ENCODE measurements around the gene TNNI3K.

TNNI3K gene

DNA sequence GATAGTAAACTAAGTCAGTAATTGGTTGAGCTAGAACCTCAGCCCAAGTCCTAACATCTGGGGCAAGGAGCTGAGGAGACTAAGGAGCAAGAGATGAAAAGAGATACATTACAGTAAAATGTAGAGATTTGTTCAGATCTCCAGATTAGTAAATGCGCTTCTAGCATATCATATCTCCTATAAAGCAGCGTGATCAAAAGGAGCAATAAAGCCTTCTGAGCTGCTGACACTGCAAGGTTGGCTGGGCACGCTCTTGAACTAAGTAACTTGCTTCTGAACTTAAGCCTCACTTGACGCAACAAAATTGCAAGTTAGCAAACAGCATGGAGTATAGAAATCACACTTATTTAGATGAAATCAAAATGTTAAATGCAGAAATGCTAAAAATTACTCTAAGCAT lies 196.3 kb downstream of the TNNI3K start:
- no peak for DNase-seq (ENCODE audit: low read depth in 3 of 3)

DNA sequence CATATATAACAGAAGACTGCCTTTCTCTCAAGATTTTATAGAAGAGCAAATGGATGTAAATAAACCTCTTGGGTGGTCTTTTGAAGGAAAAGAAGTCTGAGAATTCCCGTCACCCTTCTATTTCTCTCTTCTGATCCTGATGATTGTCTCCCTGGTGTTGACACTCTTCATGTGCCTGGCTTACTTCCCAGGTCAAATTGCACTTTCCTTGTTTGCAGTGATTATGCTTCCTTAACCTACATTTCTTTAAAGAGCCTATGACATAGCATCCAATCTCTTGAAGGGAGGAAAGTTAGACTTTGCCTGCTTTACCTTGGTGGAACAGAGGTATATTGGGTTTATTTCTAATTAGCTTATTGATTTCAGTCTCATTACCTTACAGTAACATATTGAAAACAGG lies 197.1 kb downstream of the TNNI3K start:
- no peak for DNase-seq (ENCODE audit: low read depth in 3 of 3)

DNA sequence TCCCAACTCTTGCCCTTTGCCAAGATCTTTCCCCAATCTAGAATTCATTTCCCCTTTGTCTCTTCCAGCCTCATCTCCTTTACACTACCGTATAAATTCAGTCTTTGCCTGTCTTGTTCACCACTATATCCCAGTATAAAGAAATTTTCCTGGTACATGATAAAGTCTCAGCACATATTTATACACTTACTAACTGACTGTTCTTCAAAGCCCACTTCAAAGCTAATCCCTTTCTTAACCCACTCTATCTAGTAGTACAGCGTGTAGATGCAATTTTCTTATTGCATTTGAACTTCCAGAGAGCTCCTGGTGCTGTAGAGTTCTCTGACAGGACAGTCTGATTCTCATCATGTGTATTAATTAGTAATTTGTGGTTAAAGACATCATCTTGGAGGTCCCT lies 199.1 kb downstream of the TNNI3K start:
- DNase-seq (ENCODE audit: low read depth in 3 of 3) = no peak

DNA sequence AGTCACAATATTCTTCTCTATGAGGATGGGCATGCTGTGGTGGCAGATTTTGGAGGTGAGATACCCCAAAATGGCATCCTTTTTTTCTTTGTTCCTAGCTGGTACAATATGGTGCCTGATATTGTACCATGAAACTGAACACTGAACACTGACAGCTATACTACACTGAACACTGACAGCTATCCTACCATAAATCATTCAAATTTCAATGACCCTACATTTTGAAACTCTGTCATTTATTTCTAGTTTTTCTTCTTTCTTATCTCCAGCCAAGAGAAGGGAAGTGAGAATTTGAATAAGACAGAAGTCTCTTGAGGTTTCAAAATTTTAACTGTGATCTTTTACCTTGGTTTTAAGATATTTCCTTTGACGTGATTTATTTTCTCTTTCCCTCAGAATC lies 200.9 kb downstream of the TNNI3K start:
- DNase-seq (ENCODE audit: low read depth in 3 of 3) = no peak

DNA sequence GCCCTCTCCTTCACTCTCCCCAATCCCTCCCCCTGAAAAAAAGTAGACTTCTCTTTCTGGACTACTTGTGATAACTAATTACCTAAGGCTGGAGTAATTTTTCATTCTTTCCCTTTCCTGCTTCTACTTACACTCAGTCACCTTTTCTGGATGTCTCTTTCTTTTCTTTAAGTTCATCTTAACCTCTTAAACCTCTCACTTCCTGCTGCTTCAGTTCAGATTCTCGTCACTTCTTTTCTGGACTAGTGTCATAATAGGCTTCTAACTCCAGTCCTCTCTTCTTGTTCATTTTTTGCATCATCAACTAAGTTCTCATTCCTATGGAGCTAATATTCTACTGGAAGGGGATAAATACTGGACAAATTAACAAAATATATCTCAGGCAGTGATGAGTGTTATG lies 201.8 kb downstream of the TNNI3K start:
- no peak for DNase-seq (ENCODE audit: low read depth in 3 of 3)

DNA sequence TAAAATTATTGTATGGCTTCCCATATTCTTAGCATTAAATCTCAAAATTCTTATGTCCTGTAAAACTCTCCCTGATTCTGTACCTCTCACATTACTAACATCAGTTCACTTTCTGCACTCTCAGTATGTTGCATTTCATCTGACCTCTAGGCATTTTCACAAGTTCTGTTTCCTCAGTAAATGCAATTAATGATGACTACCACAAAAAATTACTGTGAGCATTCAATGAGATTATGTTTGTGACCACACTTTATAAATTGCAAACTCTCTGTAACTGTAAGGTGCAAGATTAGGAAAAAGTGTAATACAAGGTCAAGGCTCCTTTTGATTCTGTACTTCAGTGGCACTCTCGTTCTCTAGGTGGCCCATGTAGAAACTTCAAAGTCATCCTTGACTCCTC lies 216.8 kb downstream of the TNNI3K start:
- DNase-seq (ENCODE audit: low read depth in 3 of 3) = no peak

DNA sequence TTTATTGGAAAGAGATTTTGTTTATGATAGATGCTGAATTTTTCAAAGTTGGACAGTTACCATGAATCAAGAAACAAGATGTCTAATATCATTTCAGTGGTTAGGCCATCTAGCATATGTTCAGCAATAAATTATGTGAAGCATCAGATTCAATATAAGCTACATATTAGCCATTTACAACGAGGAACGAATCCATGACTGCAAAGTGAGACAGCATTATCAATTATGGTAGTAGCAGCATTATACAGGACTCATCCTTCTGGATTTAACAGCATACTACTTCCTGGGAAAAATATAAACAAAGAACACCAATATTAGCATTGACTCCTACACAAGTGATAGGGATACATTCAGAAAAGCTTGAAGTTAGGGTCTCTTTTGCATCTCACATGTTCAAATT lies 218.1 kb downstream of the TNNI3K start:
- no peak for DNase-seq (ENCODE audit: low read depth in 3 of 3)

DNA sequence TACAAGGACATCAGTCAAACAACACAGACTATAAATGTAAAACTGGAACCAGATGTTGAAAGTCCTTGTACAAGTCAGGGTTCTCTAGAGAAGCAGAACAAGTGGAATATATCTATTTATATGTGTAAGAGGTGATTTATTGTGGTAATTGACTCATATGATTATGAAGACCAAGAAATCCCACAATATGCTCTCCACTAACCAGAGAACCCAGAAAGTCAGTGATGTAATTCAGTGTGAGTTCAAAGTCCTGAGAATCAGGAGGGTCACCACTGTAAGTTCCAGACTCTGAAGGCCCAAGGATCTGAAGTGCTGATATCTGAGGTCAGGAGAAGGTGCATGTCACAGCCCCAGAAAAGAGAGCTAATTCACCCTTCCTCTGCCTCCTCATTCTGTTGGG lies 220.2 kb downstream of the TNNI3K start:
- no peak for DNase-seq (ENCODE audit: low read depth in 3 of 3)

DNA sequence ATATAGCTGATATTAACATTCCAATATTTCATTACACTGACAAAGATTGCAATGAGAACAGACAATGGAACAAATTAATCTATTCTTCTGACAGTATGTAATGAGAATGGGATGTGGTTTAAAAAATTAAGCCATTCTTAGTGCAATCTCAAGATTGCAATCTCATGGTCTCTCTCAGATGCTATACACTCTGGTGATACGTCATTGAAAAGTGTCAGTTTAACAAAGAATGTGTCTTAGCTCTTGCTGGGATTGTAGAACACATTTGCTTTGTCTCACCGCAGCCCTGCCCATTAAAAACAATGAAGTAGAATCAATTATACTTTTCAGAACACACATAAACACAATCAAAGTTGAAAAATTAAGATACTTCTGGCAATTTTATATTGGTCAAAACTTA lies 222.1 kb downstream of the TNNI3K start:
- no peak for DNase-seq (ENCODE audit: low read depth in 3 of 3)

DNA sequence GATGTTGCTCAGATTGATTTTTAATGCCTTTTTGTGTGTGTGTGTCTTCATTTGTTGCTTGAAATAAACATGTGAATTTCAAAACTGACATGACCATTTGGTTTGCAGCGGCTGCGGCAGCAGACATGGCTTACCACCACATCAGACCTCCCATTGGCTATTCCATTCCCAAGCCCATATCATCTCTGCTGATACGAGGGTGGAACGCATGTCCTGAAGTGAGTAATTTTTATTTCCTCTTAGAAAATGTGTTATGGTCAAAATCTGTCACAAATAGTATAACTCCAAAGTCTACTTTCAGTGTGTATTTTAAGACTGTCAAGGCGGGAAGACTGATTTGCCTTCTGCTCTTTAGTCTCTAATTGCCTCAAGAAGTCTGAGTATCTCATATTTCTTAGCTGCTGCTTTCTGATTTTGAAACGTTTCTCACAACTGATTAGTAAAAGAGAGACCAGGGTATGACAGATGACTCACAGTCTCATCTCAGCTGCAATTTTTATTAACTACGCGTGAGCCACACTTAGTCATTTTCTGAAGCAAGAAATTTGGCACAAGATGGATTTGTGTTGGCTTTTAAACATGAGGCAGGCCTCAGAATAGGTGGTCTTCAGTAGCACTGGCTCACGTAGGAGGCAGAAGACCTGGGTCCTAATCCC lies 228.3 kb downstream of the TNNI3K start:
- no peak for DNase-seq (ENCODE audit: low read depth in 3 of 3)

DNA sequence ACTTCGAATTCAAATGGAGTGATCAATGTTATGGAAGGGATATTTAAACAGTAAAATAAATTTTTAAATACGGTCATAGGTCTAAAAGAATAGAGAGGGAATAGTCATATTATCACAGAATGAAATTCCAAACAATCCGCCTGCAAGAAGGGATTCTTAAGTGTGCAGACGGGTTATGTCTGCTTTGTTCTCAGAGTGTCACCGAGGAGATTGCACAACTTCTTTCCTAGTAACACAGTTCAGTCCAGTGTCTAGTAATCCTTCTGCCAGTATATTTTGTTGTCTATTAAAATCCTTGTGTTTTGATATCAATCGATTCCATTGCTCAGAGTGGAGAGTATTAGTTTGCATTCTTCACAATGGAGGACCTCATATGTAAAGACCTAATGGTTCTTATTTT lies 228.8 kb downstream of the TNNI3K start:
- no peak for DNase-seq (ENCODE audit: low read depth in 3 of 3)

DNA sequence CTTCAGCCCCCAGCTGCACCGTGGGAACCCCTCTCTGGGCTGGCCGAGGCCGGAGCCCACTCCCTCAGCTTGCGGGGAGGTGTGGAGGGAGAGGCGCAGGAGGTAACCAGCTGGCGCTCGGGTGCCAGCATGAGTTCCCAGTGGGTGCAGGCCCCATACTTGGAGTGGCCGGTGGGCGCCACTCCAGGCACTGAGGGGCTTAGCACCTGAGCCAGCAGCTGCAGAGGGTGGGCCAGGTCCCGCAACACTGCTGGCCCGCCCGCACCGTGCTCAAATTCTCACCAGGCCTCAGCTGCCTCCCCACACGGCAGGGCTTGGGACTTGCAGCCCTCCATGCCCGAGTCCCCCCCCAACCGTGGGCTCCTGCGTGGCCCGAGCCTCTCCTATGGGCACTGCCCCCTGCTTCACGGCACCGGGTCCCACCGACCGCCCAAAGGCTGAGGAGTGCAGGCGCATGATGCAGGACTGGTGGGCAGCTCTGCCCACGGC lies 230.1 kb downstream of the TNNI3K start:
- DNase-seq (ENCODE audit: low read depth in 3 of 3) = no peak

DNA sequence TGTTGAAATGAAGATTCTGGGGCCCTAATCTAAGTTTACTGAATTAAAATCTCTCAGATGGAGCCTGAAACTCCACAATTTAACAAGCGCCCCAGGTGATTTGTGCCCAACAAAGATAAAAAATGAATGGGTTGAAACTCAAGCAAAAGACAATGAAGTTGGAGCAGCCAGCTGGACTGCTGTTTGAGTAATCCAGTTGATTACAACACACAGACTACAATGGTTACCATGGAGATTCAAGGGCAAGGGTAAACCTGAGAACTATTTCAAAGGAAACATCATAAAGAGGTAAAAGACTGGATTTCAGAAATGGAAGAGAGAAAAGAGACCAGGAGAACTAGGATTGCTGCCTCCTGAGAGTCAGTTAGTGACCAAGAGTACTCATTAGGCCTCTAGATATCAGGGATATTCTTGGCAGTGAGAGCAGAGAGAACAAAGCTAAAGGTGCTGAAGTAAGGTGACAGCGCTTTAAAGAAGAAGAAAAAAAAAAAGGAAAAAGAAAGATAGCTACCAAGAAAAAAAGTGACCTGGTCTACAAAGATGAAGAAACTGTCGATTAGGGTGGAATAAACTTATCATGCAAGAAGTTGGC lies 232.7 kb downstream of the TNNI3K start:
- DNase-seq (ENCODE audit: low read depth in 3 of 3) = no peak

DNA sequence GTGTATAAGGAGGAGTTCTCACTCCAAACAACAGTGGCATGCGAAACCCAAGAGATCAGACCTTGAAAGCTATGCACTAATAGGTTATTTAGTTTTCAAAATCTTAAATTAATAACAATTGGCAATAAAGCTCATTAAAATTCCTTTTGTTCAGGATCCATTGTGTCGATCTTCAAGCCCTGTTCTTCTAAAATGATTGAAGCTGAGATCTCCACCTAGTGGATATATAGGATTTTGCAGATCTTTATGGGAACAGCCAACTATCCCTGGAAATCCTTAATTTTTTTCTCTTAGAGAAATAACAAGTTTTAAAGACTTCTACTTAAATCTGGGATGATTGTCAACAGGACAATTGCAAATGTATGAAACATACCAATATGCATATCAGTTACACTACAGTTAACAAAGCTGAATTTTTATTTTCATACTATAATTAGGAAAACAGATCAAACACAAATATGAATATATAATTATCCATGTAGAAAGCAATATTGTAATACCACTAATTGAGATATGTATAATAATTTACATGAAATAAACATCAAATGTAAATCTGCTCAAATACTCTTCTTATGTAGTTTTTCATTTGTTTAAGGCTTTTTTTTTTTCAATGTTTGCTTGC lies 233.9 kb downstream of the TNNI3K start:
- DNase-seq (ENCODE audit: low read depth in 3 of 3) = no peak

DNA sequence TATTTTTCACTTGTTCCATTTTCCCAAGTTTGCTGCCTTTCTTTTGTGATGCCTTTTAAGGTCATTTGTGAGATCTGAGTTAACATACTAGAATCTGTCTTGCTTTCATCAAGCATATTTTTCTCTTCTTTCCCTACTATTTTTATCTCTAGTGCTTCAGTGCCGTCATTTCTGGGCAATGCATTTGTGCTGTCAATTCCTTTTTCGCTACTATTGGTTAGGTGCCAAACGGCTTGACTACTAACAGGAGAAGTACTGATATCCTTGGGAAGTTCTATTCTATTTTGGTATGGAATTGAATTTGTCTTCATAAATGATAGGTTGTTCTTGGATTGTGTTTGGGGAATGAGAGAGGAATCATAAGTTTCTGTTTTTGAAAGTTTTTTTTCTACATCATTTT lies 235.1 kb downstream of the TNNI3K start:
- DNase-seq (ENCODE audit: low read depth in 3 of 3) = no peak

DNA sequence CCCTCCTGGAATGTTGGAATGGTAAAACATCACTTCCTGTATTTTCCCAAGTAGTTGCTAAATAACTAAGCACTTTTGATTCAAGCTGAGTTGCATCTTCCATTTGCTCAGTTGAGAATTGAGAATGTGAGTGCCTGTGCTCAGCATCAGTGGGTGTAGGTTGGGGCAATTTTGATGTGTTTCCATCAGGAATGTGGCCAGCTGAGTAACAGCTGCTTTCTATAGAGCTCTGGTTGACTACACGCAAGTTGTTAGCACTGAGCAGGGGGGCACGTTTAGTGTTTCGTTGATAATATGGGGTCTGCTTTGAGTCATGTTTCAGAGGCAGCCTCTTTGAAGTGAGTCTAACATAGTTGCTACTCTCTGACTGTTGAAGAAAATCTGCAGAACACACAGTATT lies 235.7 kb downstream of the TNNI3K start:
- no peak for DNase-seq (ENCODE audit: low read depth in 3 of 3)

DNA sequence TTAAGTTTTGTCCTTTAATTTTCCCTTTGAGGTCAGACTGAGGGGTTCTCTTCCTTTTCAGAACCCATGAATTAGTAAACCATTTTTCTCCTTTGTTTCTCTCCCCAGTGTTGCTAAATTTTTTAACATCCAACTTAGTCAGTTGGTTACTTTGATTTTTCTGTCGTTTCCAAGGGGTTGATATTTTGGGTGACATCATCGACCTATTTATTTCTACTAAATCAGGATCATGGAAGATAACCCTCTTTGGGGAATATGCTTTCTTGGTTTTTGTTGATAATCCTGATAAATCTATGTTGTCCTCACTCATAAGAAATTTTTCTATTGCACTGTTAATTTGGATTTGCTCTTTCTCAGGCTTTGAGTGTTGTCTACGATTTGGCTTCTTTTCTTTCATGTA lies 236.3 kb downstream of the TNNI3K start:
- DNase-seq (ENCODE audit: low read depth in 3 of 3) = no peak

DNA sequence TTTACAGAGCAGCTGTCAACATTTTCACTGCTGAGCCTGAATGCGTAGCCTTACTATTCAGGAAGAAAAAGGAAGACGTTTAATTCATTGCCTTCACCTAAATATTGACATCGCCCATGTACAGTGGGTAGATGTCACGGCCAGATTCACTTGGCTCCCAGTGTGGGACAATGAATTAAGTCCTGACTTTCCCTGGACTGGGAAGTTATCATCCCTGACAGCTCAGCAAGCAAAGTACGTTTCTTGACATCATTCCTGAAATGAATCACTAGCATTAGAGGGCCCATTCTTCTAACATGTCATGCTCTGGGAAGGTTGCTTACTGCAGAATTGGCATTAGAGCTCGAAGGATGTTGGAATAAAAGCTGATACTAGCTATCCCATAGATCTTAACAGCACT lies 239.4 kb downstream of the TNNI3K start:
- no peak for DNase-seq (ENCODE audit: low read depth in 3 of 3)

DNA sequence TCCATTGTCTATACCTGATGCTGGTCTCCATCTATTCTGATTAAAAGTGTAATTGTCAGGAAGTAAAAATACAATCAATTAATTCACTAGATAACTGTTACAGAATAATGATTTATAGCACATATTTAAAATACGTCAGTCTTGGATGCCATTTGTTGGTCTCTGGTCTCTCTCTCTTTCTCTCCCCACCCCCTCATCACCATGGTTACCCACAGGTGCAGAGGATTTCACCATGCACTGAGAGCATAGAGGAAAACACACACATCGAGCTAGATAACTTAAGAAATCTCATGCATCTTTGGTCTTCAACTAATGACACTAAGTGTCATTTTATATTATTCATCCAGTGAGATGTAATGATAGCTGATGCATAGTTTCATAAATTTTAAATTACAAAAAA lies 243.8 kb downstream of the TNNI3K start:
- DNase-seq (ENCODE audit: low read depth in 3 of 3) = no peak

DNA sequence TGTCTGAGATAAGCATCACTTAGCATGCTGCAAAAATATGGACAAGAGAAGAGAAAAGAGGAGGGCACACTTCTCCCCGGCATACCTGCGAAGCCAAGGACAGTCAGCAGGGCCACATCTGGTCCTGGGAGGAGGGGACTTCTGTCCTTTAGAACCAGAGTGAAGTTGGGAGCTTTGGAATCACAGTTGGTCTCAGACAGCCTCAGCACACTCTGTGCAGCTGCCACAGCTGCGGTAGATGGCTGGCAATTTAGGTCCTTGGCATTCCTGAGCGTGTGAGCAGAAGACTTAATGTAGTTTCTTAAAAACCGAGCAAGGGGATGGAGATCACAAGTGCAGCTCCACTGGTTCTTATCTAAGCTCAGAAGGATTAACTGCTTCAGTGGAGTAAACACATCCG lies 244.9 kb downstream of the TNNI3K start:
- DNase-seq (ENCODE audit: low read depth in 3 of 3) = no peak

DNA sequence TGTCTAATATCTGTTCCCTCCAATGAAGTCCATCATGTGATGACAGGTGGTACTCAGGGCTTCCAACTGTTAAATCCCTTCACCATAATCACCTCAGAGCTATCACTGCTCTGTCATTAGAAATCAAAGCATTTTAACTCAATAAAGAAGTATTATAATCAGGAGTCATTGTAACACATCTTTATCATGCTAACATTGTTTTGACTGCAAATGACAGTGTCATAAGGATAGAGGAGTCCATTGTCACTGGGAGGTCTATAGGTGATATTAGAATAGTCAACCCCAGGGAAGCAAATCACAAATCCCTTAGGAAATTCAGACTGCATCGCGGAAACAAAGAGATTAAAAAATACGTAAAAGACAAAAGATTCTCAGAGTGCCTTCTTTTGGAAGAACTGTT lies 246.4 kb downstream of the TNNI3K start:
- DNase-seq (ENCODE audit: low read depth in 3 of 3) = no peak

DNA sequence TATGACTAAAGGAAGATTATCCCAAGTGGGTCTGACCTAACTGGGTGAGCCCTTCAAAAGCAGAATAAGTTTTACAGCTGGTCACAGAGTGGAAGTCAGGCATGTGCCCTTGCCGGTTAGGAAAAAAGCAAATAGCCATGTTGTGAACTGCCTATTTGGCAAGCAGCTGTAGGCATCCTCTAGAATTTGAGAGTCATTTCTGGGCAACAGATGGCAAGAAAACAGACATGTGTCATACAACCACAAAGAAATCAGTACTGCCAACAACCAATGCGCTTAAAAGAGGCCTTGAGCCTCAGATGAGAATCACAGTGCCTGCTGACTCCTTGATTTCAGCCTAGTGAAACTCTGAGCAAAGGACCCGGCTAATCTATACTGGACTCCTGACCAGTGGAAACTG lies 250.4 kb downstream of the TNNI3K start:
- DNase-seq (ENCODE audit: low read depth in 3 of 3) = no peak

DNA sequence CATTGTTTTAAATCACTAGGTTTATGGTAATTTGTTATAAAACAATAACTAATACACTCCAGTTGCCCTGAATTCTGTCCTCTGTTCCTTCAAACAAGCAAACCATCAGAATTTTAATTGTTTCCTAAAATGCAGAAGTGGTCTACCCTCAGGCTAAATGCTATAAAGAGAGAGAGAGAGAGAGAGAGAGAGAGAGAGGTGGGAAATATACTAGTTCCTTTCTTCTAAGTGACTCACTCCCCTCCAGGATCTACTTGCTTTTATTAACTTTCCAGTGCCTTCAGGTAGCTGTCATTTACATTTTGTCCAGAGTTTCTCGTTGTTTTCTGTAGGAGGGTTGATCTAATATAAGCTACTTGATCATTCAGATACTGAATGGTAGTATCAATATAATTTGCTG lies 250.8 kb downstream of the TNNI3K start:
- no peak for DNase-seq (ENCODE audit: low read depth in 3 of 3)

DNA sequence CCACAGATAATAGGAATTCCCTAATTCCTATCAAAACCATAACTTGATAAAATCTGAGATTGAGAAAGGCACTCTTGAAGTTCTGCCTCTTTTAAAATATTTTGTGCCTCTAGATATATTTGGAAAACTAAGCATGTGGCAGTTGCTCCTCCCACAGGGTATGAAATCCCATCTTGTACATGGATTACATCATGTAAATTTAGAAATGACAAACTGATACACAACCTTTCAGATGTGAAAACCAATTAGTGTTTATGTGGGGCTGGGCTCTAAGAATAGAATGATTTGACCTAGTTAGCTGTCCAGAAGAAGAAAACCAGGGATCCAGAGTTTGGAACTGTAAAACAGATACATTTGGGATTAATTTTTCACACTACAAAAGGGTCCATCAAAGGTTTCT lies 261.5 kb downstream of the TNNI3K start:
- no peak for DNase-seq (ENCODE audit: low read depth in 3 of 3)

Measured in stimulated activated CD4-positive, alpha-beta T cell treated with anti-CD3 and anti-CD28 coated beads, TNF-alpha, amount 100 ng/mL, for 48 hours (primary cell).